ENCODE data around the gene CCR7. TPM values are rescaled to one million over a fixed set of nuclear protein-coding genes. Genes with fewer than 3 reads are reported as not detected.

CCR7 gene
- total RNA-seq, 1 donor from 2014 or later, result not detected

GRCh38 chr17:40522250-40522960 lies 42.9 kb downstream of the CCR7 start:
- TF ChIP-seq, protein P1, sequence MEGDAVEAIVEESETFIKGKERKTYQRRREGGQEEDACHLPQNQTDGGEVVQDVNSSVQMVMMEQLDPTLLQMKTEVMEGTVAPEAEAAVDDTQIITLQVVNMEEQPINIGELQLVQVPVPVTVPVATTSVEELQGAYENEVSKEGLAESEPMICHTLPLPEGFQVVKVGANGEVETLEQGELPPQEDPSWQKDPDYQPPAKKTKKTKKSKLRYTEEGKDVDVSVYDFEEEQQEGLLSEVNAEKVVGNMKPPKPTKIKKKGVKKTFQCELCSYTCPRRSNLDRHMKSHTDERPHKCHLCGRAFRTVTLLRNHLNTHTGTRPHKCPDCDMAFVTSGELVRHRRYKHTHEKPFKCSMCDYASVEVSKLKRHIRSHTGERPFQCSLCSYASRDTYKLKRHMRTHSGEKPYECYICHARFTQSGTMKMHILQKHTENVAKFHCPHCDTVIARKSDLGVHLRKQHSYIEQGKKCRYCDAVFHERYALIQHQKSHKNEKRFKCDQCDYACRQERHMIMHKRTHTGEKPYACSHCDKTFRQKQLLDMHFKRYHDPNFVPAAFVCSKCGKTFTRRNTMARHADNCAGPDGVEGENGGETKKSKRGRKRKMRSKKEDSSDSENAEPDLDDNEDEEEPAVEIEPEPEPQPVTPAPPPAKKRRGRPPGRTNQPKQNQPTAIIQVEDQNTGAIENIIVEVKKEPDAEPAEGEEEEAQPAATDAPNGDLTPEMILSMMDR (conservative IDR thresholded peaks at IDR 0.05; ENCODE audit: low read depth, low read length), result no peak
- no peak overlapping the region for H3K4me3 ChIP-seq (ENCODE audit: low read depth, low read length)
- DNase-seq (ENCODE audit: low read depth), result no peak

- TF ChIP-seq, protein P1 (conservative IDR thresholded peaks at IDR 0.05; ENCODE audit: low read depth, low read length), result no peak
- H3K4me3 ChIP-seq (ENCODE audit: low read depth, low read length), result no peak overlapping the region
- DNase-seq (ENCODE audit: low read depth), result no peak
These were observed 44.2 kb downstream of the CCR7 start for GRCh38 chr17:40520991-40521453.

- TF ChIP-seq, protein P1 (conservative IDR thresholded peaks at IDR 0.05; ENCODE audit: low read depth, low read length), result no peak
- H3K4me3 ChIP-seq (ENCODE audit: low read depth, low read length), result no peak overlapping the region
- no peak for DNase-seq (ENCODE audit: low read depth)
These were observed 46.0 kb downstream of the CCR7 start for GRCh38 chr17:40519089-40519775.

DNA sequence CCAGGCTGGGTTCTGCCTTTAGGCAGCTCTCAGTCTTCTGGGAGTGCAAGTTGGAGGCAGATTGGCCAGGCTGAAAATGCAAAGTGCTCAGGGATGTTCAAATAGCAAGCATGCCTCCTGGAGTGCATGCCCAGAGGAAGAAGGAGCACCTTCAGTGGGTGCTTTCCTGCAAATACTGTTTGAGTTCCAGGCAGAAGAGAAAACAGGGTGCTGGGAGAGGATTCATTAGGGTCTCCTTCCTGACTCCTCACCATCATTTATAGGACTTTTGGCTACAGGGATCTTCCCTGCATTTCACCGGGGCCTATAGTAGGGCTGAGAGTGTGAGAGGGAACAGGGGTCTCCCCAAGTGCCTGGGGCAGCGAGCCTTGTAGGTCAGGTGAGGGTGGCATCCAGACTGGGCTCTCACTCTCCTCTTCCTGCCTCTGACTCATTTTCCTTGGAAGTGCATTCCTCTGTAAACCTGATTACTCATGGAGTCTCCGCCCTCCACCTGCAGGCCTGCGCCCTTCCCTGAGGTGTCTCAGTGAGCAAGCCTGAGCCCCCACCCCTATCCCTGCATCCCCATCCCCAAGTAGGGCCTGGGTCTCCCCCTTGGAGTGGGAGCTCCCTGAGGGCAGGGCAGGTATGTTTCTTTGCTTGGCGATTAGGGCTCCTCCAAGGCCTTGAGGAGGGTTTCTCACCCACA lies 46.7 kb downstream of the CCR7 start:
- no peak overlapping the region for H3K4me3 ChIP-seq (ENCODE audit: low read depth, low read length)
- TF ChIP-seq, protein P1 (conservative IDR thresholded peaks at IDR 0.05; ENCODE audit: low read depth, low read length), result no peak
- DNase-seq (ENCODE audit: low read depth), result no peak

DNA sequence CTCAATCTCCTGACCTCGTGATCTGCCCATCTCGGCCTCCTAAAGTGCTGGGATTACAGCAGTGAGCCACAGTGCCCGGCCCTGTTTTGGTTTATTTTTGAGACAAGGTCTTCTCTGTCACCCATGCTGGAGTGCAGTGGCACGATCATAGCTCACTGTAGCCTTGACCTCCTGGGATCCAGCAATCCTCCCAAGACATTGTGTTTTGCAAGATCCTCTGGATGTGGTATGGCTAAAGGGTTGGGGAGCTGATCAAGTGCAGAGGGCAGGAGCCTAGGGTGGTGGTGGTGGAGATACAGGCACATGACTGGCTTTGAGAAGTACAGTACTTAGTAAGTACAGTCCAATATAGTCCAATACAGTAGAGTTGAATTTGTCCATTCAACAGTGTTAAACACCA lies 47.3 kb downstream of the CCR7 start:
- no peak overlapping the region for H3K4me3 ChIP-seq (ENCODE audit: low read depth, low read length)
- DNase-seq (ENCODE audit: low read depth), result no peak
- TF ChIP-seq, protein P1 (conservative IDR thresholded peaks at IDR 0.05; ENCODE audit: low read depth, low read length), result no peak

GRCh38 chr17:40517286-40517662 lies 48.0 kb downstream of the CCR7 start:
- no peak overlapping the region for H3K4me3 ChIP-seq (ENCODE audit: low read depth, low read length)
- TF ChIP-seq, protein P1 (conservative IDR thresholded peaks at IDR 0.05; ENCODE audit: low read depth, low read length), result no peak
- no peak for DNase-seq (ENCODE audit: low read depth)
